Progenitor cell of endocrine pancreas (in vitro differentiated cells): ENCODE results near the gene HLA-E. TPM values are rescaled to one million over a fixed set of nuclear protein-coding genes. Genes with fewer than 3 reads are reported as not detected.
A peak's percentile ranks its signal among the peaks of the same experiment; 100 is the strongest.
"Not testable (repeated sequence)": the region's sequence is repeated elsewhere in the genome, so short reads cannot be mapped to it uniquely, and the experiment has no call there.

Source experiments
- DNase-seq: peaks from one replicate; pipeline ENCODE4 v3.0.0; 2021; ENCODE audit warnings: low spot score; ENCODE audit not compliant: unreplicated experiment
- H3K27ac Mint-ChIP-seq: 2 replicates; pipeline ENCODE4 v1.8.0; 2021; ENCODE audit warnings: mild to moderate bottlenecking, moderate library complexity, mixed read lengths
- H3K27me3 Mint-ChIP-seq: 2 replicates; pipeline ENCODE4 v1.8.0; 2021; ENCODE audit warnings: mixed read lengths
- H3K36me3 Mint-ChIP-seq: 2 replicates; pipeline ENCODE4 v1.8.0; 2022; ENCODE audit warnings: mixed read lengths; ENCODE audit not compliant: insufficient read depth
- H3K4me1 Mint-ChIP-seq: 2 replicates; pipeline ENCODE4 v1.8.0; 2021; ENCODE audit warnings: low read depth, mixed read lengths
- H3K4me3 Mint-ChIP-seq: 2 replicates; pipeline ENCODE4 v1.8.0; 2021; ENCODE audit warnings: low read depth, mild to moderate bottlenecking, moderate library complexity, mixed read lengths
- H3K9me3 Mint-ChIP-seq: 2 replicates; pipeline ENCODE4 v1.8.0; 2021; ENCODE audit warnings: low read depth, mixed read lengths
- CTCF ChIP-seq: fragments of 200-600 bp; sonication (generic); IDR thresholded peaks from one replicate; pipeline ENCODE4 v1.5.0; 2021; ENCODE audit warnings: antibody characterized with exemption, mild to moderate bottlenecking; ENCODE audit not compliant: unreplicated experiment
- total RNA-seq: library from RNA; stranded (reverse); gene quantifications from 2 replicates; pipeline ENCODE4 v1.2.1, GENCODE V29; 2021

Gene HLA-E
- total RNA-seq, 1 donor from 2014 or later, result 27.6 TPM

GRCh38 chr6:30465595-30466306, 23.6 kb upstream of the HLA-E start:
- no peak for DNase-seq
- no peaks in the 10 kb centered on the region for H3K36me3 Mint-ChIP-seq
- H3K4me3 Mint-ChIP-seq, result peak overlapping the region; percentile 31
- no peak for TF ChIP-seq CTCF
- peaks cover 88% of the 10 kb centered on the region for H3K27me3 Mint-ChIP-seq
- H3K27ac Mint-ChIP-seq, result no peak overlapping the region
- no peaks in the 10 kb centered on the region for H3K9me3 Mint-ChIP-seq
- H3K4me1 Mint-ChIP-seq, result no peaks in the 10 kb centered on the region

GRCh38 chr6:30470968-30471367, 18.3 kb upstream of the HLA-E start:
- H3K27me3 Mint-ChIP-seq, result peaks cover 65% of the 10 kb centered on the region
- H3K36me3 Mint-ChIP-seq, result peaks cover 2% of the 10 kb centered on the region
- no peak for DNase-seq
- no peak overlapping the region for H3K27ac Mint-ChIP-seq
- no peak for TF ChIP-seq CTCF
- peaks cover 15% of the 10 kb centered on the region for H3K9me3 Mint-ChIP-seq
- no peak overlapping the region for H3K4me3 Mint-ChIP-seq
- H3K4me1 Mint-ChIP-seq, result no peaks in the 10 kb centered on the region

- H3K4me3 Mint-ChIP-seq, H3K36me3 Mint-ChIP-seq, H3K4me1 Mint-ChIP-seq, H3K27ac Mint-ChIP-seq, DNase-seq: not testable (repeated sequence)
- peaks cover 15% of the 10 kb centered on the region for H3K9me3 Mint-ChIP-seq
- peaks cover 58% of the 10 kb centered on the region for H3K27me3 Mint-ChIP-seq
Observed at GRCh38 chr6:30475116-30475515, 14.2 kb upstream of the HLA-E start.

GRCh38 chr6:30480536-30481156, 8.7 kb upstream of the HLA-E start:
- DNase-seq, result no peak
- TF ChIP-seq CTCF, result no peak
- no peak overlapping the region for H3K27ac Mint-ChIP-seq
- H3K9me3 Mint-ChIP-seq, result no peaks in the 10 kb centered on the region
- no peak overlapping the region for H3K4me3 Mint-ChIP-seq
- H3K36me3 Mint-ChIP-seq, result no peaks in the 10 kb centered on the region
- no peaks in the 10 kb centered on the region for H3K4me1 Mint-ChIP-seq
- H3K27me3 Mint-ChIP-seq, result peaks cover 65% of the 10 kb centered on the region

GRCh38 chr6:30481211-30481964, 7.9 kb upstream of the HLA-E start:
- H3K36me3 Mint-ChIP-seq, result no peaks in the 10 kb centered on the region
- no peaks in the 10 kb centered on the region for H3K9me3 Mint-ChIP-seq
- H3K4me1 Mint-ChIP-seq, result no peaks in the 10 kb centered on the region
- no peak overlapping the region for H3K4me3 Mint-ChIP-seq
- no peak overlapping the region for H3K27ac Mint-ChIP-seq
- peaks cover 72% of the 10 kb centered on the region for H3K27me3 Mint-ChIP-seq
- DNase-seq, result no peak
- TF ChIP-seq CTCF, result no peak
